PC-3 (cell line): Measurements from ENCODE around the gene DENND2A. TPM values are rescaled to one million over a fixed set of nuclear protein-coding genes. Genes with fewer than 3 reads are reported as not detected.

Experiments
- ATAC-seq: fragments of 200-7000 bp; cut with Tn5 transposase; 2 replicates; pipeline ENCODE4 v1.9.1; 2020; ENCODE audit warnings: mild to moderate bottlenecking, moderate library complexity
- BruUV-seq: library from RNA; stranded (reverse); fragments of 400-500 nt; replicated peaks from 2 replicates; lab custom pipeline; 2021; lab: Mats Ljungman, UMichigan
- CTCF ChIA-PET: fragments of 300-600 bp; sonication (Branson Sonifier 250); formaldehyde crosslinking; loops from one replicate; lab custom pipeline; 2022; ENCODE audit warnings: antibody characterized with exemption; lab: Charles Lee
- POLR2A ChIA-PET: fragments of 300-600 bp; sonication (Branson Sonifier 250); formaldehyde crosslinking; loops from one replicate; lab custom pipeline; 2022; ENCODE audit warnings: antibody characterized with exemption; ENCODE audit not compliant: unreplicated experiment; lab: Charles Lee
- DNase-seq: peaks from one replicate; pipeline ENCODE4 v3.0.0-alpha.2; 2015
- H2AFZ ChIP-seq: fragments of 300-600 bp; sonication (generic); 2 replicates; pipeline ENCODE4 v1.6.0; 2016; ENCODE audit warnings: antibody characterized with exemption, low read length
- H3F3A ChIP-seq: fragments of 300-600 bp; sonication (generic); one replicate; pipeline ENCODE4 v1.6.0; 2017; ENCODE audit warnings: antibody characterized with exemption, low read length, control low read depth, mild to moderate bottlenecking; ENCODE audit not compliant: unreplicated experiment
- H3K27ac ChIP-seq: fragments of 300-600 bp; sonication (generic); 2 replicates; pipeline ENCODE4 v1.5.1; 2016; ENCODE audit warnings: mild to moderate bottlenecking, low read length
- H3K27me3 ChIP-seq: fragments of 300-600 bp; sonication (generic); 2 replicates; pipeline ENCODE4 v1.6.1; 2016; ENCODE audit warnings: low read length, mixed read lengths
- H3K36me3 ChIP-seq: fragments of 300-600 bp; sonication (generic); 2 replicates; pipeline ENCODE4 v1.6.1; 2016; ENCODE audit warnings: low read depth, mixed run types, low read length, mixed read lengths
- H3K4me1 ChIP-seq: fragments of 300-600 bp; sonication (generic); 2 replicates; pipeline ENCODE4 v1.5.1; 2016; ENCODE audit warnings: low read length; ENCODE audit not compliant: insufficient read depth
- H3K4me2 ChIP-seq: fragments of 300-600 bp; sonication (generic); 2 replicates; pipeline ENCODE4 v1.6.0; 2016; ENCODE audit warnings: low read length
- H3K4me3 ChIP-seq: fragments of 300-600 bp; sonication (generic); 2 replicates; pipeline ENCODE4 v1.5.1; 2016; ENCODE audit warnings: mild to moderate bottlenecking, low read length, mixed read lengths
- H3K79me2 ChIP-seq: fragments of 300-600 bp; sonication (generic); 2 replicates; pipeline ENCODE4 v1.6.1; 2017; ENCODE audit warnings: low read length, mixed read lengths
- H3K9ac ChIP-seq: fragments of 300-600 bp; sonication (generic); 2 replicates; pipeline ENCODE4 v1.6.0; 2016; ENCODE audit warnings: mild to moderate bottlenecking, low read length
- H3K9me2 ChIP-seq: fragments of 300-600 bp; sonication (generic); replicated peaks from 2 replicates; pipeline ENCODE4 v1.6.1; 2016; ENCODE audit warnings: mixed run types, low read length, mixed read lengths
- H3K9me3 ChIP-seq: fragments of 300-600 bp; sonication (generic); 2 replicates; pipeline ENCODE4 v1.6.1; 2016; ENCODE audit warnings: low read length, mixed read lengths
- H4K20me1 ChIP-seq: fragments of 300-600 bp; sonication (generic); 2 replicates; pipeline ENCODE4 v1.6.1; 2016; ENCODE audit warnings: low read length, mixed read lengths
- CTCF ChIP-seq: fragments of 300-600 bp; sonication (generic); conservative IDR thresholded peaks from 2 replicates; pipeline ENCODE4 v1.5.1; 2017; ENCODE audit warnings: antibody characterized with exemption, low read depth, mild to moderate bottlenecking, low read length
- EZH2 ChIP-seq: fragments of 300-600 bp; sonication (generic); IDR thresholded peaks from one replicate; pipeline ENCODE4 v1.6.1; 2017; ENCODE audit warnings: antibody characterized with exemption, mild to moderate bottlenecking, low read length; ENCODE audit not compliant: unreplicated experiment
- EZH2phosphoT487 ChIP-seq: fragments of 300-600 bp; sonication (generic); IDR thresholded peaks from 2 replicates; pipeline ENCODE4 v1.6.1; 2018; ENCODE audit warnings: mild to moderate bottlenecking, antibody characterized with exemption, low read length, borderline replicate concordance
- intact Hi-C: fragments of 100-400 bp; cut with micrococcal nuclease; formaldehyde crosslinking; loops from 2 replicates; pipeline ENCODE4 v1.9.0; 2023
- total RNA-seq: library from RNA; depleted of rRNA; stranded (reverse); fragments of >200 nt; gene quantifications from 2 replicates; pipeline ENCODE4 v1.2.3, GENCODE V29; 2014

Gene DENND2A
- total RNA-seq, 1 experiment from 2014 or later: 8.9 TPM

- intact Hi-C loops: no loop called here
- Histone ChIP-seq H3K9me3 (no peaks in the 10 kb centered on the region), H3K27me3 (no peaks in the 10 kb centered on the region), H3K9me2 (no peaks in the 10 kb centered on the region), H3K4me3 (no peak overlapping the region), H3K4me2 (no peak overlapping the region), H3K36me3 (no peaks in the 10 kb centered on the region; the same call in 1 of the 2 replicates), H3K9ac (no peak overlapping the region), H3K27ac (no peak overlapping the region), H3K4me1 (no peaks in the 10 kb centered on the region), H3F3A (no peaks in the 10 kb centered on the region), H3K79me2 (no peaks in the 10 kb centered on the region), H2AFZ (no peak overlapping the region), H4K20me1 (no peaks in the 10 kb centered on the region)
- ChIA-PET CTCF (no interaction called here), POLR2A (no interaction called here)
- no peak for ATAC-seq
- BruUV-seq: no TSS peak
- TF ChIP-seq EZH2phosphoT487: no peak
- TF ChIP-seq CTCF: no peak
- no peak for TF ChIP-seq EZH2
- DNase-seq: no peak
These were observed 43.7 kb upstream of the DENND2A start for GRCh38 chr7:140684066-140684950.

GRCh38 chr7:140683657-140684056, 43.0 kb upstream of the DENND2A start:
- ChIA-PET POLR2A (no interaction called here), CTCF (no interaction called here)
- no peaks in the 10 kb centered on the region for H4K20me1 ChIP-seq
- H3K36me3 ChIP-seq: no peaks in the 10 kb centered on the region; the same call in 1 of the 2 replicates
- H3K4me1 ChIP-seq: no peaks in the 10 kb centered on the region
- intact Hi-C loops: no loop called here
- DNase-seq: no peak
- no peak overlapping the region for H2AFZ ChIP-seq
- no TSS peak for BruUV-seq
- no peak overlapping the region for H3K27ac ChIP-seq
- no peak for ATAC-seq
- no peaks in the 10 kb centered on the region for H3K27me3 ChIP-seq
- H3K9me2 ChIP-seq: no peaks in the 10 kb centered on the region
- no peaks in the 10 kb centered on the region for H3F3A ChIP-seq
- no peak overlapping the region for H3K4me3 ChIP-seq
- no peak overlapping the region for H3K9ac ChIP-seq
- no peaks in the 10 kb centered on the region for H3K79me2 ChIP-seq
- TF ChIP-seq CTCF: no peak
- TF ChIP-seq EZH2phosphoT487: no peak
- no peak for TF ChIP-seq EZH2
- H3K4me2 ChIP-seq: no peak overlapping the region
- no peaks in the 10 kb centered on the region for H3K9me3 ChIP-seq

GRCh38 chr7:140681766-140682165, 41.2 kb upstream of the DENND2A start:
- no peaks in the 10 kb centered on the region for H3K79me2 ChIP-seq
- no peaks in the 10 kb centered on the region; the same call in 1 of the 2 replicates for H3K36me3 ChIP-seq
- H2AFZ ChIP-seq: no peak overlapping the region
- no peaks in the 10 kb centered on the region for H3K27me3 ChIP-seq
- intact Hi-C loops: no loop called here
- no peaks in the 10 kb centered on the region for H3K9me2 ChIP-seq
- H3K4me2 ChIP-seq: no peak overlapping the region
- no peaks in the 10 kb centered on the region for H3K9me3 ChIP-seq
- no peaks in the 10 kb centered on the region for H3K4me1 ChIP-seq
- H3K27ac ChIP-seq: no peak overlapping the region
- TF ChIP-seq EZH2 (no peak), CTCF (no peak)
- no peak overlapping the region for H3K4me3 ChIP-seq
- no peak overlapping the region for H3K9ac ChIP-seq
- ATAC-seq (no peak), DNase-seq (no peak)
- H4K20me1 ChIP-seq: no peaks in the 10 kb centered on the region
- ChIA-PET POLR2A (no interaction called here), CTCF (no interaction called here)
- H3F3A ChIP-seq: no peaks in the 10 kb centered on the region
- no TSS peak for BruUV-seq
